GM13977 (cell line): Measurements from ENCODE around the gene THSD7A.

Experiments used
- DNase-seq: peaks from one replicate; pipeline ENCODE4 v3.0.0; 2012; ENCODE audit warnings: low spot score
- CTCF ChIP-seq: IDR thresholded peaks from 2 replicates; pipeline ENCODE4 v1.5.1; 2012; ENCODE audit warnings: mild to moderate bottlenecking, control low read depth; ENCODE audit not compliant: insufficient read depth; ENCODE audit errors: extremely low read depth, missing control alignments
- in situ Hi-C: fragments of 300-500 bp; cut with MboI; formaldehyde crosslinking; loops from one replicate; pipeline ENCODE4 v1.12.0; 2022; ENCODE audit warnings: low sequenced_read_pairs, low pct_unique_long_range_greater_than_20kb, mixed read lengths, inconsistent platforms; ENCODE audit not compliant: unreplicated experiment

The THSD7A gene

GRCh38 chr7:11751315-11751714 is 80.7 kb downstream of the THSD7A start:
- in situ Hi-C loops, result no loop called here
- no peak for TF ChIP-seq CTCF
- no peak for DNase-seq

- DNase-seq, result no peak
- in situ Hi-C loops, result no loop called here
- no peak for TF ChIP-seq CTCF
These were observed 81.8 kb downstream of the THSD7A start for GRCh38 chr7:11750191-11750590.

GRCh38 chr7:11749629-11750028 is 82.4 kb downstream of the THSD7A start:
- TF ChIP-seq CTCF, result no peak
- DNase-seq, result no peak
- in situ Hi-C loops, result no loop called here

- no peak for DNase-seq
- in situ Hi-C loops, result no loop called here
- no peak for TF ChIP-seq CTCF
These were observed 83.1 kb downstream of the THSD7A start for GRCh38 chr7:11748884-11749283.

GRCh38 chr7:11747715-11748485 is 84.1 kb downstream of the THSD7A start:
- no peak for DNase-seq
- in situ Hi-C loops, result no loop called here
- no peak for TF ChIP-seq CTCF

- no peak for TF ChIP-seq CTCF
- in situ Hi-C loops, result no loop called here
- no peak for DNase-seq
These were observed 85.4 kb downstream of the THSD7A start for GRCh38 chr7:11746591-11746990.
